Kidney (tissue), 14 donors: ENCODE data around the gene SCTR. TPM values are rescaled to one million over a fixed set of nuclear protein-coding genes. Genes with fewer than 3 reads are reported as not detected.

Source experiments
- DNase-seq, 5 donors: peaks; one replicate each; pipeline ENCODE4 v3.0.0-alpha.2; 2013 to 2020
- FAIRE-seq: peaks from 2 replicates; lab custom pipeline; 2012; peaks lifted over from hg19 to GRCh38; lab: Jason Lieb, UNC
- H3K27ac ChIP-seq, 2 donors: one replicate each; pipeline ENCODE4 v1.7.0; 2013; ENCODE audit warnings: low read depth in 2 of 2, low read length in 2 of 2, inconsistent platforms in 1 of 2
- H3K27me3 ChIP-seq: one replicate; pipeline ENCODE4 v1.7.1; 2013; ENCODE audit warnings: low read length, inconsistent platforms; ENCODE audit not compliant: control insufficient read depth, insufficient read depth
- H3K36me3 ChIP-seq, 3 donors: one replicate each; pipeline versions ENCODE4 v1.7.0 to v1.7.1; 2013; ENCODE audit warnings: low read length in 3 of 3, control low read depth in 1 of 3, inconsistent platforms in 1 of 3; ENCODE audit not compliant: insufficient read depth in 3 of 3, control insufficient read depth in 2 of 3
- H3K4me1 ChIP-seq, 3 donors: one replicate each; pipeline versions ENCODE4 v1.7.0 to v1.7.1; 2013; ENCODE audit warnings: low read length in 3 of 3, inconsistent platforms in 1 of 3, low read depth in 1 of 3; ENCODE audit not compliant: control insufficient read depth in 2 of 3, insufficient read depth in 2 of 3
- H3K4me3 ChIP-seq, 3 donors: one replicate each; pipeline versions ENCODE4 v1.7.0 to v1.8.1; 2013; ENCODE audit warnings: low read length in 3 of 3, control low read depth in 1 of 3, inconsistent platforms in 1 of 3
- H3K9ac ChIP-seq, 3 donors: one replicate each; pipeline versions ENCODE4 v1.7.0 to v1.7.1; 2013; ENCODE audit warnings: low read length in 3 of 3, control low read depth in 1 of 3, inconsistent platforms in 1 of 3
- H3K9me3 ChIP-seq, 3 donors: one replicate each; pipeline versions ENCODE4 v1.7.0 to v1.7.1; 2013; ENCODE audit warnings: low read length in 3 of 3, control low read depth in 1 of 3, inconsistent platforms in 1 of 3; ENCODE audit not compliant: control insufficient read depth in 2 of 3, insufficient read depth in 1 of 3
- intact Hi-C: fragments of 100-400 bp; cut with DNase I; formaldehyde crosslinking; loops from one replicate; pipeline ENCODE4 v1.11.1; 2022
- polyA plus RNA-seq: library from polyadenylated mRNA; stranded (reverse); fragments of 350-450 nt; fragmentation: Illumina TruSeq; extraction: RNeasy Lipid Tissue Mini Kit (QIAGEN cat#74804); gene quantifications from one replicate; pipeline ENCODE4 v1.2.3, GENCODE V29; 2014; ENCODE audit warnings: low read depth, low replicate concordance; ENCODE audit not compliant: insufficient read depth
- total RNA-seq: library from RNA; stranded (reverse); fragmentation: NEBNext Ultra II Directional; extraction: Animal tissue kit (Norgen Biotek cat#: 25700); gene quantifications from one replicate; pipeline ENCODE4 v1.2.1, GENCODE V29; 2021
- TF ChIP-seq, protein P1 (sequence below): IDR thresholded peaks from 3 replicates; pipeline ENCODE4 v1.5.1; 2012; ENCODE audit warnings: mild to moderate bottlenecking, moderate library complexity, borderline replicate concordance; ENCODE audit not compliant: insufficient read depth; ENCODE audit errors: extremely low read depth
- donor health status: control.
- donor health status: control.
- donor health status: control.
- donor health status: control.
- donor health status: control.
- donor health status: DM: yes; HTN: yes; CAD: no.
- donor health status: Normal renal cell carcinoma (clear cell type).

Gene SCTR
- total and polyA plus RNA-seq, 2 donors from 2014 or later = 7.3 to 15.9 TPM

DNA sequence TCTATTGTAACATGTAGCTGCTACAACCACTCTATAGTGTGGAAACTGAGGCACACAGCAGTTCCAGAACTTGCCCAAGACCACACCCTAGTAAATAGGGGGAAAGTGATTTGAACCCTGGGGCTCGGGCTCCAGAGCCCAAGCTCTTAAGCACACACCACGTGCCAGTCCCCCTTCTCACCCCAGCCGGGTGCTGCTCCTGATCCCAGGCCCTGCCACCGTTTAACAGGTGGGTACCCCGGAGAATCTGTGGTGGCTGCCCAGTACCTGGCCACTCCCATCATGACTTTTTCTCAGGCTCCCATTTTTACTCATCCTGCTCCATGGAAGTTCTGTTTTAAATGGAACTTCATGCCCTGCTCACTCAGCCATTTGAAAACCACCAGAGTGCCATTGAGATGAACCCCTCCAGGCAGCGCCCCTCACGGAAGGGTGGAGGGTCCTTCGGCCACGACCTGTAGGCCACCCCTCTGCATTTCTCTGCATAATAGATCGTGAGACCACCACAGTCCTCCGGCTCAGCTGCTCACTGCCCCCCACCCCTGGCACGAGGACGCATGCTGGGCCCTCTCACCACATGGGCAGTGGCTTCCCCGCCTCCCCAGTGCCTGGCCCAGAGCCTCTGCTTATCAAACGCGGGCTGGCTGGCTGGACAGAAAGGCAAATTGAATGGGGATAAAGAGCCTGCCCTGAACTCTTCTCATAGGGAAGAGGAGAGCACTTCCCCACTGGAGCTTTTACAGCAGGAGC, 50.5 kb downstream of the SCTR start:
- Histone ChIP-seq H3K9me3 (no peaks in the 10 kb centered on the region), H3K4me3 (no peak overlapping the region), H3K36me3 (no peaks in the 10 kb centered on the region), H3K27ac (no peak overlapping the region), H3K9ac (no peak overlapping the region), H3K4me1 (peaks cover 0 to 3% (median 0%) of the 10 kb centered on the region in 3 donors), H3K27me3 (no peaks in the 10 kb centered on the region)
- DNase-seq (peak in 1 of 5 donors; percentile 33), FAIRE-seq (no peak)
- intact Hi-C loops = no loop called here
- TF ChIP-seq, protein P1, sequence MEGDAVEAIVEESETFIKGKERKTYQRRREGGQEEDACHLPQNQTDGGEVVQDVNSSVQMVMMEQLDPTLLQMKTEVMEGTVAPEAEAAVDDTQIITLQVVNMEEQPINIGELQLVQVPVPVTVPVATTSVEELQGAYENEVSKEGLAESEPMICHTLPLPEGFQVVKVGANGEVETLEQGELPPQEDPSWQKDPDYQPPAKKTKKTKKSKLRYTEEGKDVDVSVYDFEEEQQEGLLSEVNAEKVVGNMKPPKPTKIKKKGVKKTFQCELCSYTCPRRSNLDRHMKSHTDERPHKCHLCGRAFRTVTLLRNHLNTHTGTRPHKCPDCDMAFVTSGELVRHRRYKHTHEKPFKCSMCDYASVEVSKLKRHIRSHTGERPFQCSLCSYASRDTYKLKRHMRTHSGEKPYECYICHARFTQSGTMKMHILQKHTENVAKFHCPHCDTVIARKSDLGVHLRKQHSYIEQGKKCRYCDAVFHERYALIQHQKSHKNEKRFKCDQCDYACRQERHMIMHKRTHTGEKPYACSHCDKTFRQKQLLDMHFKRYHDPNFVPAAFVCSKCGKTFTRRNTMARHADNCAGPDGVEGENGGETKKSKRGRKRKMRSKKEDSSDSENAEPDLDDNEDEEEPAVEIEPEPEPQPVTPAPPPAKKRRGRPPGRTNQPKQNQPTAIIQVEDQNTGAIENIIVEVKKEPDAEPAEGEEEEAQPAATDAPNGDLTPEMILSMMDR = no peak

DNA sequence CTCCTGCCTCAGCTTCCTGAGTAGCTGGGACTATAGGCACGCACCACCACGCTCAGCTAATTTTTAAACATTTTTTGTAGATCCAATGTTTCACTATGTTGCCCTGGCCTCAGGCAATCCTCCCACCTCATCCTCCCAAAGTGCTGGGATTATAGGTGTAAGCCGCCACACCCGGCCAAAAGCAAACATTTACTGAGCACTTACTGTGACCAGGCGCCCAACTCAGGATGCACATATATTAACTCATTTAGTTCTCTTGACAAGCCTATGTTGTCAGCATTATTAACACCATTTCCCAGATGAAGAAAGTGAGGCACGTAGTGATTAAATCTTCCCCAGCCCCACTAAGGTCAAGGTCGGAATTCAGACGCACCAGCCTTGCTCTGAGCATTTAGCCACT, 51.5 kb downstream of the SCTR start:
- Histone ChIP-seq H3K4me1 (peaks cover 0 to 3% (median 0%) of the 10 kb centered on the region in 3 donors), H3K36me3 (no peaks in the 10 kb centered on the region), H3K27me3 (no peaks in the 10 kb centered on the region), H3K4me3 (no peak overlapping the region), H3K9me3 (no peaks in the 10 kb centered on the region), H3K27ac (no peak overlapping the region), H3K9ac (no peak overlapping the region)
- intact Hi-C loops = no loop called here
- no peak for DNase-seq
- TF ChIP-seq, protein P1 = no peak
- FAIRE-seq = no peak

DNA sequence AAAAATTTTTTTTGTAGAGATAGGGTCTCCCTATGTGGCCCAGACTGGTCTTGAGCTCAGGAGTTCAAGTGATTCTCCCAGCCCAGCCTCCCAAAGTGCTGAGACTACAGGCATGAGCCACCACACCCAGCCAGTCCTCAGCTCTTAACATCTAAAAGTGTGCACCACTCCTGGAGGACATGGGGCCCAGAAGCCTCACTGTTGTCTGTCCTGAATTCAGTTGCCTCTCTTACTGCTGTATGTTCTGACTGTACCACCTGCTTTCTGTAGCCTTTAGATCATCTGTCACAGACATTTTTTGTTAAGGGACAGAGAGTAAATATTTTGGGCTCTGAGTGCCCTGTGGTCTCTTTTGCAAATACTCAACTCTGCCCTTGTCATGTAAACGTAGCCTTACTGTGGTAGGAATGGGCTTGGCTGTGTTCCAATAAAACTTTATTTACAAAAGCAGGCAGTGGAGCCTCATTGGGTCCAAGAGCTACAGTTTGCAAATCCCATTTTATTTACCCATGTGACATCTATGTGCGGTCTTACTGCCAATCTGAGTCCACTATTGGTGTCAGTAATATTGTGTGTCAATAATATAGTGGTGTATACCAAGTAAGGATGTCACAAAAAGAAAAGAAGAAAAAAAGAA, 54.5 kb downstream of the SCTR start:
- Histone ChIP-seq H3K9me3 (no peaks in the 10 kb centered on the region), H3K36me3 (no peaks in the 10 kb centered on the region), H3K27me3 (no peaks in the 10 kb centered on the region), H3K27ac (no peak overlapping the region), H3K4me1 (no peaks in the 10 kb centered on the region), H3K4me3 (no peak overlapping the region), H3K9ac (no peak overlapping the region)
- FAIRE-seq (no peak), DNase-seq (no peak)
- intact Hi-C loops = no loop called here
- TF ChIP-seq, protein P1 = no peak
